Esophagus squamous epithelium (tissue), 5 donors: Measurements from ENCODE around the gene LY6G6F. TPM values are rescaled to one million over a fixed set of nuclear protein-coding genes. Genes with fewer than 3 reads are reported as not detected.

Experiments
- DNase-seq: peaks from one replicate; lab custom pipeline; 2025; lab: John Stamatoyannopoulos, UW
- H3K27ac ChIP-seq, 4 donors: fragments of 200-600 bp; sonication (generic); one replicate each; pipeline ENCODE4 v1.5.1; 2016 to 2019; ENCODE audit warnings: mild to moderate bottlenecking in 1 of 4
- H3K27me3 ChIP-seq, 4 donors: fragments of 200-600 bp; sonication (generic); 1 replicate in 3 of 4; 2 replicates in 1 of 4; pipeline versions ENCODE4 v1.5.1 to v1.6.0; 2017 to 2021; ENCODE audit warnings: antibody characterized with exemption in 1 of 4
- H3K36me3 ChIP-seq, 3 donors: fragments of 200-600 bp; sonication (generic); one replicate each; pipeline ENCODE4 v1.5.1; 2016 to 2019
- H3K4me1 ChIP-seq, 3 donors: fragments of 200-600 bp; sonication (generic); one replicate each; pipeline ENCODE4 v1.5.1; 2017 to 2019
- H3K4me3 ChIP-seq, 4 donors: fragments of 200-600 bp; sonication (generic); 1 replicate in 3 of 4; 2 replicates in 1 of 4; pipeline ENCODE4 v1.5.1; 2016 to 2019; ENCODE audit warnings: mild to moderate bottlenecking in 2 of 4, moderate library complexity in 1 of 4
- H3K9me3 ChIP-seq, 3 donors: fragments of 200-600 bp; sonication (generic); one replicate each; pipeline ENCODE4 v1.5.1; 2016 to 2019
- POLR2A ChIP-seq, 4 donors: fragments of 450-650 bp; IDR thresholded peaks; one replicate each; pipeline ENCODE4 v1.6.1; 2017; ENCODE audit warnings: antibody characterized with exemption in 4 of 4, mild to moderate bottlenecking in 4 of 4, moderate library complexity in 3 of 4
- WGBS, 2 donors: methylation state at CpG; one replicate each; pipeline ENCODE4 v1.1.5; 2018; 5-methylcytosine and 5-hydroxymethylcytosine counted together
- intact Hi-C: fragments of 100-400 bp; cut with DNase I; formaldehyde crosslinking; loops from one replicate; pipeline ENCODE4 v1.15.0; 2022
- total RNA-seq, 4 donors: library from RNA; depleted of rRNA; stranded (reverse); fragments of >200 nt; gene quantifications; one replicate each; pipeline ENCODE4 v1.1.0, GENCODE V29; 2016
- TF ChIP-seq, protein P1 (sequence below), 6 experiments: fragments of 450-650 bp in 4 of 6; fragments of 200-600 bp in 2 of 6; sonication (generic) in 2 of 6; IDR thresholded peaks; one replicate each; pipeline ENCODE4 v1.5.1; 2016 to 2019; ENCODE audit warnings: antibody characterized with exemption in 6 of 6, mild to moderate bottlenecking in 4 of 6, moderate library complexity in 4 of 6
- donor health status: DM: yes; HTN: yes; CAD: no.

LY6G6F gene
- total RNA-seq, 4 donors from 2014 or later, result not detected

DNA sequence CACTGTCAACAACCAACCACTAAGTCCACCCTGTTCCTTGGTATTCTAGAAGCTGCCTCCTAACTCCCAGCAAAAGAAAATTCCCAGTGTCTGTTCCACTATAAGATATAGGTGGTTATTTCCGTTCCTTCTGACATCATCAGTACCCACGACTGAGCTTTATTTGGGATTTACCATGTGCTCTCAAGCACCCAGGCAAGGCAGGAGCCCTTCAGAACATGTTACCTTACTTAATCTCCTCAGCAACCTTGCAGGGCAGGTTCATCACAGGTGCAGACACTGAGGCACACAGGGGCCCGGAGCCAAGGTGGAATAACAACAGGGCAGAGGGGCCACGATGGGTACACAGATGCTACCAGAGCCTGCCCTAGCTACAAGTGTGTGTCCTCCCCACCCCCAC lies 14.3 kb upstream of the LY6G6F start:
- DNase-seq, result no peak
- Histone ChIP-seq H3K4me1 (no peaks in the 10 kb centered on the region), H3K36me3 (peaks cover 35 to 100% (median 73%) of the 10 kb centered on the region in 3 donors), H3K27ac (no peak overlapping the region), H3K27me3 (no peaks in the 10 kb centered on the region), H3K4me3 (no peak overlapping the region), H3K9me3 (no peaks in the 10 kb centered on the region)
- intact Hi-C loops, result no loop called here
- TF ChIP-seq POLR2A (IDR thresholded peaks at IDR 0.05), result no peak
- TF ChIP-seq, protein P1, sequence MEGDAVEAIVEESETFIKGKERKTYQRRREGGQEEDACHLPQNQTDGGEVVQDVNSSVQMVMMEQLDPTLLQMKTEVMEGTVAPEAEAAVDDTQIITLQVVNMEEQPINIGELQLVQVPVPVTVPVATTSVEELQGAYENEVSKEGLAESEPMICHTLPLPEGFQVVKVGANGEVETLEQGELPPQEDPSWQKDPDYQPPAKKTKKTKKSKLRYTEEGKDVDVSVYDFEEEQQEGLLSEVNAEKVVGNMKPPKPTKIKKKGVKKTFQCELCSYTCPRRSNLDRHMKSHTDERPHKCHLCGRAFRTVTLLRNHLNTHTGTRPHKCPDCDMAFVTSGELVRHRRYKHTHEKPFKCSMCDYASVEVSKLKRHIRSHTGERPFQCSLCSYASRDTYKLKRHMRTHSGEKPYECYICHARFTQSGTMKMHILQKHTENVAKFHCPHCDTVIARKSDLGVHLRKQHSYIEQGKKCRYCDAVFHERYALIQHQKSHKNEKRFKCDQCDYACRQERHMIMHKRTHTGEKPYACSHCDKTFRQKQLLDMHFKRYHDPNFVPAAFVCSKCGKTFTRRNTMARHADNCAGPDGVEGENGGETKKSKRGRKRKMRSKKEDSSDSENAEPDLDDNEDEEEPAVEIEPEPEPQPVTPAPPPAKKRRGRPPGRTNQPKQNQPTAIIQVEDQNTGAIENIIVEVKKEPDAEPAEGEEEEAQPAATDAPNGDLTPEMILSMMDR (IDR thresholded peaks at IDR 0.05), result no peak
- WGBS, 2 donors, result 69 to 75% methylated on average over 2 to 3 of the region's 4 CpGs

DNA sequence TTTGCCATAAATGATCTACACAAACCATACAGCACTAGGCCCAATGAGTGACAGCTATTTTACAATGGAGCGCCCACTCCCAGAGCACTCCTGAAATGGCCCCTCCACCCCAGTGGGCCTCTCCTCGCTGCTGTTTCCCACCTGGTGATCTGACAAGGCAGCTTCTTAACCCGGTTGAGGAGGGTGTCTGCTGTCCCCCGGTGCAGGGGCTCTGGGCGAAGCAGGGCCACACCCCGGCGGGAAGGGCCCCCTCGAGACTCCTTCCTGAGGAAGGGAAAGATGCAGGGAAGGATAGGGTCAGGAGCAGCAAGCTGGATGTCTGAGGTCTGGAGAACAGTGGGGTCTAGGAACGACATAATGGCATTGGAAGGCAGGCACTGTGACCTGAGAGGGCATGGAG lies 13.8 kb upstream of the LY6G6F start:
- H3K36me3 ChIP-seq, result peaks cover 34 to 100% (median 68%) of the 10 kb centered on the region in 3 donors
- H3K4me3 ChIP-seq, result no peak overlapping the region
- H3K27me3 ChIP-seq, result no peaks in the 10 kb centered on the region
- intact Hi-C loops, result no loop called here
- H3K9me3 ChIP-seq, result no peaks in the 10 kb centered on the region
- no peak for DNase-seq
- H3K4me1 ChIP-seq, result peaks cover 0 to 4% (median 0%) of the 10 kb centered on the region in 3 donors
- no peak overlapping the region for H3K27ac ChIP-seq
- TF ChIP-seq POLR2A (IDR thresholded peaks at IDR 0.05), result no peak
- TF ChIP-seq, protein P1 (IDR thresholded peaks at IDR 0.05), result no peak
- WGBS, 2 donors, result 86 to 88% methylated on average over 2 to 9 of the region's 9 CpGs

- 91 to 100% methylated on average over 4 to 6 of the region's 6 CpGs for WGBS, 2 donors
- Histone ChIP-seq H3K27ac (no peak overlapping the region), H3K27me3 (no peaks in the 10 kb centered on the region), H3K4me3 (no peak overlapping the region), H3K4me1 (peaks cover 0 to 8% (median 0%) of the 10 kb centered on the region in 3 donors), H3K36me3 (peaks cover 27 to 99% (median 63%) of the 10 kb centered on the region in 3 donors), H3K9me3 (no peaks in the 10 kb centered on the region)
- DNase-seq, result no peak
- TF ChIP-seq, protein P1 (IDR thresholded peaks at IDR 0.05), result no peak
- TF ChIP-seq POLR2A (IDR thresholded peaks at IDR 0.05), result no peak
- intact Hi-C loops, result no loop called here
Observed at GRCh38 chr6:31693535-31693934, 13.1 kb upstream of the LY6G6F start.

DNA sequence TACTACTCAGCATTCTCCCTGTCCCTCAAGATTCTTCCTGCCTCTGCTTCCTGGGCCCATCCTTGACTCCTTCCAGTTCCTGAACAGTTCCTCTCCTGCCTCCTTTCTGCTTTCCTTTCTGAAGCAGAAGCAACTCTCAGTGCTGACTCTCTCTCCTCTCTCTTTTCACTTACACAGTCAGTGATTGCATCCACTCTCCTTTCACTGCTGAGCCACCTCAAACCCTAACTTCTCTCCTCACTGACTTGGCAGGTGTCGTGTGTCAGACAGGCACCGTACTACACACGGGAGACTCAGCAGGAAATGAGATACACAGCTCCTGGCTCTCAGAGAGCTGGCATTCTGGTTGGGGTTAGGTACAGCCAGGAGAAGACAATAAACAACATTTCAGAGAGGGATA lies 9.1 kb upstream of the LY6G6F start:
- 12 to 49% methylated on average over 3 of the region's 3 CpGs for WGBS, 2 donors
- no peaks in the 10 kb centered on the region for H3K27me3 ChIP-seq
- H3K27ac ChIP-seq, result no peak overlapping the region
- peaks cover 14 to 39% (median 17%) of the 10 kb centered on the region in 3 donors for H3K4me1 ChIP-seq
- TF ChIP-seq, protein P1 (IDR thresholded peaks at IDR 0.05), result no peak
- no peak for TF ChIP-seq POLR2A (IDR thresholded peaks at IDR 0.05)
- intact Hi-C loops, result no loop called here
- no peak overlapping the region for H3K4me3 ChIP-seq
- no peaks in the 10 kb centered on the region for H3K9me3 ChIP-seq
- DNase-seq, result no peak
- peaks cover 9 to 87% (median 39%) of the 10 kb centered on the region in 3 donors for H3K36me3 ChIP-seq

GRCh38 chr6:31700740-31701401 lies 5.8 kb upstream of the LY6G6F start:
- Histone ChIP-seq H3K4me1 (peaks cover 14 to 48% (median 21%) of the 10 kb centered on the region in 3 donors), H3K27me3 (no peaks in the 10 kb centered on the region), H3K36me3 (peaks cover 0 to 54% (median 14%) of the 10 kb centered on the region in 3 donors), H3K27ac (peak overlapping the region in 1 of 4 donors; percentile 99), H3K4me3 (no peak overlapping the region), H3K9me3 (no peaks in the 10 kb centered on the region)
- 82 to 84% methylated on average over 5 of the region's 5 CpGs for WGBS, 2 donors
- TF ChIP-seq, protein P1 (IDR thresholded peaks at IDR 0.05), result no peak
- no peak for TF ChIP-seq POLR2A (IDR thresholded peaks at IDR 0.05)
- DNase-seq, result no peak
- intact Hi-C loops, result no loop called here
